GM23338 (cell line): ENCODE measurements around the gene TENT5C. TPM values are rescaled to one million over a fixed set of nuclear protein-coding genes. Genes with fewer than 3 reads are reported as not detected.

Experiments used
- ATAC-seq: fragments of 200-7000 bp; cut with Tn5 transposase; 3 replicates; pipeline ENCODE4 v1.9.1; 2020
- DNase-seq: peaks from one replicate; pipeline ENCODE4 v3.0.0-alpha.2; 2015; ENCODE audit warnings: low spot score
- H2AFZ ChIP-seq: fragments of 200-600 bp; sonication (generic); 2 replicates; pipeline ENCODE4 v1.8.0; 2016; ENCODE audit warnings: antibody characterized with exemption, mild to moderate bottlenecking, moderate library complexity
- H3F3A ChIP-seq: fragments of 200-600 bp; sonication (generic); replicated peaks from 2 replicates; pipeline ENCODE4 v1.8.0; 2017; ENCODE audit warnings: antibody characterized with exemption, mixed run types, low read depth
- H3K27ac ChIP-seq: fragments of 200-600 bp; sonication (generic); 2 replicates; pipeline ENCODE4 v1.6.1; 2016; ENCODE audit warnings: low read depth
- H3K27me3 ChIP-seq: fragments of 200-600 bp; sonication (generic); 2 replicates; pipeline ENCODE4 v1.8.0; 2016; ENCODE audit warnings: mild to moderate bottlenecking, mixed run types, moderate library complexity; ENCODE audit not compliant: insufficient read depth
- H3K36me3 ChIP-seq: fragments of 200-600 bp; sonication (generic); 2 replicates; pipeline ENCODE4 v1.8.0; 2016; ENCODE audit warnings: mild to moderate bottlenecking; ENCODE audit not compliant: insufficient read depth
- H3K4me1 ChIP-seq: fragments of 200-600 bp; sonication (generic); 2 replicates; pipeline ENCODE4 v1.8.0; 2016; ENCODE audit warnings: mild to moderate bottlenecking, moderate library complexity; ENCODE audit not compliant: insufficient read depth
- H3K4me2 ChIP-seq: fragments of 200-600 bp; sonication (generic); 2 replicates; pipeline ENCODE4 v1.7.1; 2017; ENCODE audit warnings: mixed run types
- H3K4me3 ChIP-seq: fragments of 200-600 bp; sonication (generic); 2 replicates; pipeline ENCODE4 v1.6.1; 2016; ENCODE audit warnings: mixed run types
- H3K79me2 ChIP-seq: fragments of 200-600 bp; sonication (generic); replicated peaks from 2 replicates; pipeline ENCODE4 v1.8.0; 2017; ENCODE audit warnings: mild to moderate bottlenecking; ENCODE audit not compliant: insufficient read depth
- H3K9me2 ChIP-seq: fragments of 200-600 bp; sonication (generic); 2 replicates; pipeline ENCODE4 v1.8.0; 2017; ENCODE audit not compliant: insufficient read depth
- H4K20me1 ChIP-seq: fragments of 200-600 bp; sonication (generic); replicated peaks from 2 replicates; pipeline ENCODE4 v1.8.0; 2017; ENCODE audit warnings: mild to moderate bottlenecking; ENCODE audit not compliant: insufficient read depth
- H3K27ac Mint-ChIP-seq: 2 replicates; pipeline ENCODE4 v1.8.0; 2020; ENCODE audit warnings: inconsistent platforms, mild to moderate bottlenecking, moderate library complexity, mixed read lengths
- H3K27me3 Mint-ChIP-seq: 3 replicates; pipeline ENCODE4 v1.8.0; 2022; ENCODE audit warnings: low read depth, mild to moderate bottlenecking, moderate library complexity, mixed read lengths, inconsistent platforms; ENCODE audit not compliant: insufficient read depth, poor library complexity
- H3K36me3 Mint-ChIP-seq: 3 replicates; pipeline ENCODE4 v1.8.0; 2021; ENCODE audit warnings: low read depth, mild to moderate bottlenecking, inconsistent platforms, moderate library complexity, mixed read lengths
- H3K4me1 Mint-ChIP-seq: 3 replicates; pipeline ENCODE4 v1.8.0; 2020; ENCODE audit warnings: mild to moderate bottlenecking, inconsistent platforms, mixed read lengths
- H3K4me3 Mint-ChIP-seq: 3 replicates; pipeline ENCODE4 v1.8.0; 2021; ENCODE audit warnings: moderate library complexity, mild to moderate bottlenecking, inconsistent platforms, mixed read lengths
- H3K9me3 Mint-ChIP-seq: 3 replicates; pipeline ENCODE4 v1.8.0; 2020; ENCODE audit warnings: moderate library complexity, mild to moderate bottlenecking, inconsistent platforms, mixed read lengths
- CREB1 ChIP-seq: fragments of 250-450 bp; sonication (Bioruptor Pico); IDR thresholded peaks from 2 replicates; pipeline ENCODE4 v1.5.0; 2020; ENCODE audit warnings: low read depth, mild to moderate bottlenecking, moderate library complexity
- CTCF ChIP-seq, 2 experiments: fragments of 200-600 bp in 1 of 2; sonication (generic) in 1 of 2; conservative IDR thresholded peaks; 2 replicates each; pipeline versions ENCODE4 v1.5.1 to v1.6.1; 2016 to 2017; ENCODE audit warnings: antibody characterized with exemption in 2 of 2, low read depth in 2 of 2, mild to moderate bottlenecking in 2 of 2, moderate library complexity in 1 of 2
- ETS1 ChIP-seq: IDR thresholded peaks from 2 replicates; pipeline ENCODE4 v1.6.1; 2016; ENCODE audit warnings: antibody characterized with exemption
- EZH2 ChIP-seq: fragments of 200-600 bp; sonication (generic); IDR thresholded peaks from one replicate; pipeline ENCODE4 v1.8.0; 2017; ENCODE audit warnings: antibody characterized with exemption, mild to moderate bottlenecking, low read depth; ENCODE audit not compliant: unreplicated experiment
- EZH2phosphoT487 ChIP-seq: fragments of 200-600 bp; sonication (generic); IDR thresholded peaks from one replicate; pipeline ENCODE4 v1.8.1; 2018; ENCODE audit warnings: antibody characterized with exemption; ENCODE audit not compliant: unreplicated experiment
- JUNB ChIP-seq: IDR thresholded peaks from one replicate; pipeline ENCODE4 v1.6.1; 2016; ENCODE audit warnings: antibody characterized with exemption; ENCODE audit not compliant: unreplicated experiment
- NANOG ChIP-seq: IDR thresholded peaks from 2 replicates; pipeline ENCODE4 v1.6.1; 2016; ENCODE audit warnings: antibody characterized with exemption, borderline replicate concordance
- POLR2AphosphoS5 ChIP-seq: IDR thresholded peaks from 2 replicates; pipeline ENCODE4 v1.6.1; 2016; ENCODE audit warnings: antibody characterized with exemption, low read depth
- REST ChIP-seq: IDR thresholded peaks from one replicate; pipeline ENCODE4 v1.6.1; 2018; ENCODE audit warnings: antibody characterized with exemption; ENCODE audit not compliant: unreplicated experiment
- STAT1 ChIP-seq: IDR thresholded peaks from one replicate; pipeline ENCODE4 v1.6.1; 2016; ENCODE audit warnings: antibody characterized with exemption; ENCODE audit not compliant: unreplicated experiment
- ZNF114 ChIP-seq: fragments of 250-450 bp; sonication (Bioruptor Pico); IDR thresholded peaks from 2 replicates; pipeline ENCODE4 v1.5.0; 2020; ENCODE audit warnings: mild to moderate bottlenecking, moderate library complexity
- ZNF331 ChIP-seq: fragments of 250-450 bp; sonication (Bioruptor Pico); IDR thresholded peaks from 2 replicates; pipeline ENCODE4 v1.5.0; 2020; ENCODE audit warnings: low read depth, mild to moderate bottlenecking, moderate library complexity
- polyA plus RNA-seq: library from polyadenylated mRNA; unstranded; fragments of >200 nt; fragmentation: Nextera tagmentation; extraction: Ambion mirVana; gene quantifications from 2 replicates; pipeline ENCODE4 v1.2.1, GENCODE V29; 2016
- total RNA-seq: library from RNA; depleted of rRNA; stranded (reverse); fragments of >200 nt; shearing (Covaris generic); gene quantifications from 2 replicates; pipeline ENCODE4 v1.2.3, GENCODE V29; 2014
- TF ChIP-seq, protein P1 (sequence below): fragments of 250-450 bp; sonication (Bioruptor Pico); IDR thresholded peaks from 2 replicates; pipeline ENCODE4 v1.5.0; 2020; ENCODE audit warnings: mild to moderate bottlenecking, moderate library complexity

Gene TENT5C
- total and polyA plus RNA-seq, 2 experiments from 2014 or later: 0.23 to 0.80 TPM

GRCh38 chr1:117574161-117574835 is 31.6 kb upstream of the TENT5C start:
- Histone ChIP-seq H3F3A (no peaks in the 10 kb centered on the region), H4K20me1 (no peaks in the 10 kb centered on the region), H3K79me2 (no peaks in the 10 kb centered on the region), H3K9me2 (no peaks in the 10 kb centered on the region), H3K27ac (no peak overlapping the region), H3K36me3 (no peaks in the 10 kb centered on the region), H3K4me1 (peaks cover 4% of the 10 kb centered on the region; the same call in 1 of the 2 replicates), H3K4me2 (no peak overlapping the region), H3K4me3 (no peak overlapping the region), H2AFZ (no peak overlapping the region), H3K27me3 (no peaks in the 10 kb centered on the region)
- Mint-ChIP-seq H3K4me1 (peaks cover 9% of the 10 kb centered on the region), H3K36me3 (no peaks in the 10 kb centered on the region), H3K9me3 (no peaks in the 10 kb centered on the region), H3K4me3 (no peak overlapping the region), H3K27ac (no peak overlapping the region), H3K27me3 (peaks cover 5% of the 10 kb centered on the region)
- peak; percentile 28 for ATAC-seq
- TF ChIP-seq CREB1: no peak
- no peak for TF ChIP-seq REST
- no peak for TF ChIP-seq NANOG
- no peak for TF ChIP-seq STAT1
- TF ChIP-seq, protein P1, sequence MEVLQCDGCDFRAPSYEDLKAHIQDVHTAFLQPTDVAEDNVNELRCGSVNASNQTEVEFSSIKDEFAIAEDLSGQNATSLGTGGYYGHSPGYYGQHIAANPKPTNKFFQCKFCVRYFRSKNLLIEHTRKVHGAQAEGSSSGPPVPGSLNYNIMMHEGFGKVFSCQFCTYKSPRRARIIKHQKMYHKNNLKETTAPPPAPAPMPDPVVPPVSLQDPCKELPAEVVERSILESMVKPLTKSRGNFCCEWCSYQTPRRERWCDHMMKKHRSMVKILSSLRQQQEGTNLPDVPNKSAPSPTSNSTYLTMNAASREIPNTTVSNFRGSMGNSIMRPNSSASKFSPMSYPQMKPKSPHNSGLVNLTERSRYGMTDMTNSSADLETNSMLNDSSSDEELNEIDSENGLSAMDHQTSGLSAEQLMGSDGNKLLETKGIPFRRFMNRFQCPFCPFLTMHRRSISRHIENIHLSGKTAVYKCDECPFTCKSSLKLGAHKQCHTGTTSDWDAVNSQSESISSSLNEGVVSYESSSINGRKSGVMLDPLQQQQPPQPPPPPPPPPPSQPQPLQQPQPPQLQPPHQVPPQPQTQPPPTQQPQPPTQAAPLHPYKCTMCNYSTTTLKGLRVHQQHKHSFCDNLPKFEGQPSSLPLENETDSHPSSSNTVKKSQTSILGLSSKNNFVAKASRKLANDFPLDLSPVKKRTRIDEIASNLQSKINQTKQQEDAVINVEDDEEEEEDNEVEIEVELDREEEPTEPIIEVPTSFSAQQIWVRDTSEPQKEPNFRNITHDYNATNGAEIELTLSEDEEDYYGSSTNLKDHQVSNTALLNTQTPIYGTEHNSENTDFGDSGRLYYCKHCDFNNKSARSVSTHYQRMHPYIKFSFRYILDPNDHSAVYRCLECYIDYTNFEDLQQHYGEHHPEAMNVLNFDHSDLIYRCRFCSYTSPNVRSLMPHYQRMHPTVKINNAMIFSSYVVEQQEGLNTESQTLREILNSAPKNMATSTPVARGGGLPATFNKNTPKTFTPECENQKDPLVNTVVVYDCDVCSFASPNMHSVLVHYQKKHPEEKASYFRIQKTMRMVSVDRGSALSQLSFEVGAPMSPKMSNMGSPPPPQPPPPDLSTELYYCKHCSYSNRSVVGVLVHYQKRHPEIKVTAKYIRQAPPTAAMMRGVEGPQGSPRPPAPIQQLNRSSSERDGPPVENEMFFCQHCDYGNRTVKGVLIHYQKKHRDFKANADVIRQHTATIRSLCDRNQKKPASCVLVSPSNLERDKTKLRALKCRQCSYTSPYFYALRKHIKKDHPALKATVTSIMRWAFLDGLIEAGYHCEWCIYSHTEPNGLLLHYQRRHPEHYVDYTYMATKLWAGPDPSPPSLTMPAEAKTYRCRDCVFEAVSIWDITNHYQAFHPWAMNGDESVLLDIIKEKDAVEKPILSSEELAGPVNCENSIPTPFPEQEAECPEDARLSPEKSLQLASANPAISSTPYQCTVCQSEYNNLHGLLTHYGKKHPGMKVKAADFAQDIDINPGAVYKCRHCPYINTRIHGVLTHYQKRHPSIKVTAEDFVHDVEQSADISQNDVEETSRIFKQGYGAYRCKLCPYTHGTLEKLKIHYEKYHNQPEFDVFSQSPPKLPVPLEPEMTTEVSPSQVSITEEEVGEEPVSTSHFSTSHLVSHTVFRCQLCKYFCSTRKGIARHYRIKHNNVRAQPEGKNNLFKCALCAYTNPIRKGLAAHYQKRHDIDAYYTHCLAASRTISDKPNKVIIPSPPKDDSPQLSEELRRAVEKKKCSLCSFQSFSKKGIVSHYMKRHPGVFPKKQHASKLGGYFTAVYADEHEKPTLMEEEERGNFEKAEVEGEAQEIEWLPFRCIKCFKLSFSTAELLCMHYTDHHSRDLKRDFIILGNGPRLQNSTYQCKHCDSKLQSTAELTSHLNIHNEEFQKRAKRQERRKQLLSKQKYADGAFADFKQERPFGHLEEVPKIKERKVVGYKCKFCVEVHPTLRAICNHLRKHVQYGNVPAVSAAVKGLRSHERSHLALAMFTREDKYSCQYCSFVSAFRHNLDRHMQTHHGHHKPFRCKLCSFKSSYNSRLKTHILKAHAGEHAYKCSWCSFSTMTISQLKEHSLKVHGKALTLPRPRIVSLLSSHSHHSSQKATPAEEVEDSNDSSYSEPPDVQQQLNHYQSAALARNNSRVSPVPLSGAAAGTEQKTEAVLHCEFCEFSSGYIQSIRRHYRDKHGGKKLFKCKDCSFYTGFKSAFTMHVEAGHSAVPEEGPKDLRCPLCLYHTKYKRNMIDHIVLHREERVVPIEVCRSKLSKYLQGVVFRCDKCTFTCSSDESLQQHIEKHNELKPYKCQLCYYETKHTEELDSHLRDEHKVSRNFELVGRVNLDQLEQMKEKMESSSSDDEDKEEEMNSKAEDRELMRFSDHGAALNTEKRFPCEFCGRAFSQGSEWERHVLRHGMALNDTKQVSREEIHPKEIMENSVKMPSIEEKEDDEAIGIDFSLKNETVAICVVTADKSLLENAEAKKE: no peak
- no peak for TF ChIP-seq EZH2phosphoT487
- no peak for TF ChIP-seq CTCF (conservative IDR thresholded peaks at IDR 0.05; ENCODE audit: low read depth in 2 of 2)
- no peak for TF ChIP-seq ZNF114 (CRISPR knock-in tag)
- TF ChIP-seq JUNB: no peak
- TF ChIP-seq ETS1: no peak
- TF ChIP-seq ZNF331: no peak
- TF ChIP-seq POLR2AphosphoS5: no peak
- no peak for TF ChIP-seq EZH2
- no peak for DNase-seq
